ENCODE data around the gene GHRH.

DNA sequence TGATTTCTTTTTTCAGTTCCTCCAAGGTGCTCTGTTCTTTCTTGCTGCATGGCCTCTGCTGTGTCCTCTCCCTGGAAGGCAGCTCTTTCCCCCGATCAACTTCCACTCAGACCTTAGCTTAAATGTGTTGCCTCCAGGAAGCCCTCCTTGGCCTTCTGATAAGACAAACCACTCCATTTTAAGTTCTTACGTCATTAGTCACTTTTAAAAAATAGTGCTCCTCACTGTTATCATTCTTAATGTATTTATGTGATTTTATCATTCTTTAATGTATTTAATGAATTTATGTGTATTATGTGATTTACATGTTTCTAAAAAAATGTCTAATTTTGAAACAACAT, 15.6 kb upstream of the GHRH start:
- TF ChIP-seq, protein P1, sequence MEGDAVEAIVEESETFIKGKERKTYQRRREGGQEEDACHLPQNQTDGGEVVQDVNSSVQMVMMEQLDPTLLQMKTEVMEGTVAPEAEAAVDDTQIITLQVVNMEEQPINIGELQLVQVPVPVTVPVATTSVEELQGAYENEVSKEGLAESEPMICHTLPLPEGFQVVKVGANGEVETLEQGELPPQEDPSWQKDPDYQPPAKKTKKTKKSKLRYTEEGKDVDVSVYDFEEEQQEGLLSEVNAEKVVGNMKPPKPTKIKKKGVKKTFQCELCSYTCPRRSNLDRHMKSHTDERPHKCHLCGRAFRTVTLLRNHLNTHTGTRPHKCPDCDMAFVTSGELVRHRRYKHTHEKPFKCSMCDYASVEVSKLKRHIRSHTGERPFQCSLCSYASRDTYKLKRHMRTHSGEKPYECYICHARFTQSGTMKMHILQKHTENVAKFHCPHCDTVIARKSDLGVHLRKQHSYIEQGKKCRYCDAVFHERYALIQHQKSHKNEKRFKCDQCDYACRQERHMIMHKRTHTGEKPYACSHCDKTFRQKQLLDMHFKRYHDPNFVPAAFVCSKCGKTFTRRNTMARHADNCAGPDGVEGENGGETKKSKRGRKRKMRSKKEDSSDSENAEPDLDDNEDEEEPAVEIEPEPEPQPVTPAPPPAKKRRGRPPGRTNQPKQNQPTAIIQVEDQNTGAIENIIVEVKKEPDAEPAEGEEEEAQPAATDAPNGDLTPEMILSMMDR (IDR thresholded peaks at IDR 0.05), result no peak
- no peak for TF ChIP-seq POLR2A (IDR thresholded peaks at IDR 0.05)
